Mucosa of rectum (tissue), 2 donors: ENCODE measurements around the gene DCN.

Experiments
- H3K27ac ChIP-seq, 2 donors: one replicate each; pipeline ENCODE4 v1.7.0; 2013; ENCODE audit warnings: inconsistent platforms in 2 of 2, low read depth in 2 of 2, low read length in 2 of 2
- H3K27me3 ChIP-seq, 2 donors: one replicate each; pipeline ENCODE4 v1.7.0; 2013; ENCODE audit warnings: low read length in 2 of 2; ENCODE audit not compliant: control insufficient read depth in 2 of 2, insufficient read depth in 2 of 2
- H3K36me3 ChIP-seq, 2 donors: one replicate each; pipeline ENCODE4 v1.7.0; 2013; ENCODE audit warnings: low read length in 2 of 2; ENCODE audit not compliant: control insufficient read depth in 2 of 2, insufficient read depth in 2 of 2
- H3K4me1 ChIP-seq, 2 donors: one replicate each; pipeline ENCODE4 v1.7.0; 2013; ENCODE audit warnings: low read length in 2 of 2, mild to moderate bottlenecking in 1 of 2; ENCODE audit not compliant: control insufficient read depth in 2 of 2, insufficient read depth in 2 of 2
- H3K4me3 ChIP-seq, 2 donors: one replicate each; pipeline ENCODE4 v1.7.0; 2013; ENCODE audit warnings: low read length in 2 of 2
- H3K9ac ChIP-seq, 2 donors: one replicate each; pipeline ENCODE4 v1.7.0; 2013; ENCODE audit warnings: low read length in 2 of 2, low read depth in 1 of 2, mild to moderate bottlenecking in 1 of 2
- H3K9me3 ChIP-seq, 2 donors: one replicate each; pipeline ENCODE4 v1.7.0; 2013; ENCODE audit warnings: low read length in 2 of 2; ENCODE audit not compliant: control insufficient read depth in 2 of 2
- donor health status: healthy.
- donor health status: Normal muscosa, but diverticular disease.

Gene DCN

DNA sequence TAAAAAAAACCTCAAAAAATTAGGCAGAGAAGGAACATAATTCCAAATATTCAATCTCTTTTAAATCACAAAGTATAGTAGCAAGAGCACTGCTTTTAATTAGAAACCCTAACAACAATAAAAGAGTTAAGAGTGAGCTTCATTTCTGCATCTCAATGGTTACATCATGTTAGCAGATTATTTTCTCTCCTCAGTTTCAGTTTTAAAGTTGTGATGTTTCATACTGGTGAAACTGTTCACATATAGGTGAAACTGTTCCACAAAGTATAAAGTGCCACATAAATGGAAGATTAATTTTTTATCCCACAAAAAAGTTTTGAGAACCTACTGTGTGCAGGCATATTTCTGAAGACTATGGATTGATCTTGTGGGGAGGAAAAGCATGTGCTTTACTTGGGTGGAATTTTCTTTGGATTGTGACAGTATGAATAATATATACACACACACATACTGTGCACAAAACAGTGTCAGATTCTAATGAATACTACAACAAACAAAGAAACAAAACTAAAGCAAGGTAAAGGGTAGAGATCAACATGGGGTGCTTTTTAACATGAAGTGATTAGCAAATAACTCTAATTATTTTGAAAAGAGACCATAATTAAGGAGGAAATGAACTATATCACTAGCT, 88.5 kb downstream of the DCN start:
- peaks cover 0 to 2% of the 10 kb centered on the region in 2 donors for H3K9me3 ChIP-seq
- no peaks in the 10 kb centered on the region for H3K27me3 ChIP-seq
- H3K36me3 ChIP-seq, result no peaks in the 10 kb centered on the region
- H3K4me3 ChIP-seq, result no peak overlapping the region
- H3K27ac ChIP-seq, result no peak overlapping the region
- no peaks in the 10 kb centered on the region for H3K4me1 ChIP-seq
- no peak overlapping the region for H3K9ac ChIP-seq

DNA sequence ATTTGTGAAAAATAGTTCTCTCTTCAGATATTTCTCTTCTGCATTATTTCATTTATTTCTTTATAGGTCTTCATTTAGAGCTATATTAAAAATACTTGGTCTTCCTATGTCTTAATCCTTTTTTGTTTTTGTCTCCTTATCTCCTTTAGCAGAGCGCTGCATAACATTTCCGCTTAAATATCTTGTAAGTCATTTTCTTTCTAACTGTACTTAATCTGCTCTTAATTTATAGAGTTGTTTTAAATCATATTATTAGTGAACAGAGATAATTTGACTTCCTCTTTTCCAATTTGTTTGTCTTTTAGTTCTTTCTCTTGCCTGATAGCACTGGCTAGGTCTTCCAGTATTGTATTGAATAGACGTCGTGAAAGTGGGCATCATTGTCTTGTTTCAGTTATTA, 89.3 kb downstream of the DCN start:
- no peak overlapping the region for H3K4me3 ChIP-seq
- H3K9me3 ChIP-seq, result peaks cover 0 to 2% of the 10 kb centered on the region in 2 donors
- no peaks in the 10 kb centered on the region for H3K27me3 ChIP-seq
- no peak overlapping the region for H3K27ac ChIP-seq
- H3K36me3 ChIP-seq, result no peaks in the 10 kb centered on the region
- H3K4me1 ChIP-seq, result no peaks in the 10 kb centered on the region
- H3K9ac ChIP-seq, result no peak overlapping the region

DNA sequence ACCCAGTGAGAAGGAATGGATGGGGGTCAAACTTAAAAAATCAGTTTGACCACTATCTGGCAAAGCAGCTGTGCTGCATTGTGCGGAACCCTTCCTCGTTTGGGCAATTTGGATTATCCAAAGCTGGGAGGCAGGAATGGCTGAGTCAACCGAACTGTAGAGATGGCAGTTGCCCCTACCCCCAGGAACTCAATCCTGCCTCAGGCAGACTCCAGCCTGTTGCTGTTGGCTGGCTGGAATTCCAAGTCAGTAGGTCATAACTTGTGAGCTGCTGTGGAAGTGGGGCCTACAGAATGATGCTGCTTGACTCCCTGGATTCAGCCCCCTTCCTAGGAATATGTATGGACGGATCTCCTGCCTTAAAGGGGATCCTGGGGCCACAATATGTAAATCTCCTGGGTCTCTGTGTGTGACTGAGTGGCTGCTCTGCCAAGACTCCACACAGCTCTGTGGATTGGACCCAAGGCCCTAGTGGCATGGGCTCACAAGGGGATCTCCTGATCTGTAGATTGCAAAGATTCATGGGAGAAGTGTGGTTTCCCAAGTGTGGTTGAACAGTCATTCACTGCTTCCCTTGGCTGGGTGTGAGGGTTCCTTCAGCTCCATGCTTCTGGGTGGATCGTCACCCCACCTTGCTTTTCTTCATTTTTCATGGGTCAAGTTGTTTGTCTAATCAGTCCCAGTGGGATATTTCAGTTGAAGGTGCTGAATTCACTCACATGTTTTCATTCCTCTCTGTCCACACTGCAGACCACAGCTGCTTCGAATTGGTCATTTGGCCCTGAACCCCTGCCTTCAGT, 90.5 kb downstream of the DCN start:
- peaks cover 0 to 2% of the 10 kb centered on the region in 2 donors for H3K9me3 ChIP-seq
- H3K4me3 ChIP-seq, result no peak overlapping the region
- H3K36me3 ChIP-seq, result no peaks in the 10 kb centered on the region

More for the DNA sequence above, 90.5 kb downstream of the DCN start:
- Histone ChIP-seq H3K27ac (no peak overlapping the region), H3K27me3 (no peaks in the 10 kb centered on the region), H3K9ac (no peak overlapping the region), H3K4me1 (no peaks in the 10 kb centered on the region)
